Measurements from ENCODE around the gene ASXL2. TPM values are rescaled to one million over a fixed set of nuclear protein-coding genes. Genes with fewer than 3 reads are reported as not detected.
"Not testable (repeated sequence)": the region's sequence is repeated elsewhere in the genome, so short reads cannot be mapped to it uniquely, and the experiment has no call there.

Gene ASXL2
- total RNA-seq, 1 donor from 2014 or later: 32.7 TPM

DNA sequence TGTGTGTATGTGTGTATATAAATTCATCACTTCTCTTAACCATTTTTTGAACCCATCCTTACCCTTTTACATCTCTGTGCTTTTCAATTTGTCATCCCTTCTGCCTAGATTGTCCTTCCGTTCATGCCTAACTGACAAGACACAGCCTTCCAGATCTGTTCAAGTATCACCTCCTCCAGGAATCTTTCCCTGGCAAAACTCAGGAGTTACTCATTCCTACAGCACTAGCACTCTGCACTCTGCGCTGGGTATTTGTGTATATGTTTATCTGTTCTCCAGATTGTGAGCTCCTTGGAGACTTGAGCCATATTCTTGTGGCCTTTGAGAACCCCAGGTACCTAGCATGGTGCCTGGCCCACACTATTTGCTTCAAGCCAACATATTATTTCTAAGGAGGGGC is 26.8 kb upstream of the ASXL2 start:
- H3K4me3 Mint-ChIP-seq (ENCODE audit: unreplicated experiment): no peak overlapping the region

DNA sequence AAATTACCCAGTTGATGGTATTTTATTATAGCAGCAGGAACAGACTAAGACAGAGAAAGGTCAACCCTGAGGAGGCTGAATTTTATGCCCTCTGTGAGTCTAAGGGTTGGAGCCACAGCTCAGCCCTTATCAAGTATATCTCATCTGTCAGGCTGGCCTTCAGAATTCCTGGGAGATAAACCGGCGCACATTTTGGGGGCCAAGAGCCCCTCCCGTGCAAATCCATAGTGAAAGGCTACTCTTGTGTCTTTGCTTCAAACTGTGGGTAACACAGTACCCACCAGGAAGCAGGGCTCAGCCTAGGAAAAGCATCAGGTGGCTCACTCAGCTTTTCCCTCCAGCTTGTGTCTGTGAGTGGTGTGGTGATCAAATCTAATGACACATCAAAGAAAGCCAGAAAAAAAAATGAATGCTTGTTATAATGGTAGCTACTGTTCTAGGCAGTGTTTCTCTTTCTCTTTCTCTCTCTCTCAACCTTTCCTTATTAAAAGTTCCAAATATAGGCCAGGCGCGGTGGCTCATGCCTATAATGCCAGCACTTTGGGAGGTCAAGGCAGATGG is 25.0 kb upstream of the ASXL2 start:
- Mint-ChIP-seq H3K27me3 (ENCODE audit: unreplicated experiment) (peaks cover 2% of the 10 kb centered on the region), H3K36me3 (ENCODE audit: unreplicated experiment) (no peaks in the 10 kb centered on the region), H3K27ac (ENCODE audit: unreplicated experiment) (no peak overlapping the region), H3K4me3 (ENCODE audit: unreplicated experiment) (no peak overlapping the region), H3K4me1 (ENCODE audit: unreplicated experiment) (no peaks in the 10 kb centered on the region), H3K9me3 (ENCODE audit: unreplicated experiment) (no peaks in the 10 kb centered on the region)
- TF ChIP-seq, protein P1, sequence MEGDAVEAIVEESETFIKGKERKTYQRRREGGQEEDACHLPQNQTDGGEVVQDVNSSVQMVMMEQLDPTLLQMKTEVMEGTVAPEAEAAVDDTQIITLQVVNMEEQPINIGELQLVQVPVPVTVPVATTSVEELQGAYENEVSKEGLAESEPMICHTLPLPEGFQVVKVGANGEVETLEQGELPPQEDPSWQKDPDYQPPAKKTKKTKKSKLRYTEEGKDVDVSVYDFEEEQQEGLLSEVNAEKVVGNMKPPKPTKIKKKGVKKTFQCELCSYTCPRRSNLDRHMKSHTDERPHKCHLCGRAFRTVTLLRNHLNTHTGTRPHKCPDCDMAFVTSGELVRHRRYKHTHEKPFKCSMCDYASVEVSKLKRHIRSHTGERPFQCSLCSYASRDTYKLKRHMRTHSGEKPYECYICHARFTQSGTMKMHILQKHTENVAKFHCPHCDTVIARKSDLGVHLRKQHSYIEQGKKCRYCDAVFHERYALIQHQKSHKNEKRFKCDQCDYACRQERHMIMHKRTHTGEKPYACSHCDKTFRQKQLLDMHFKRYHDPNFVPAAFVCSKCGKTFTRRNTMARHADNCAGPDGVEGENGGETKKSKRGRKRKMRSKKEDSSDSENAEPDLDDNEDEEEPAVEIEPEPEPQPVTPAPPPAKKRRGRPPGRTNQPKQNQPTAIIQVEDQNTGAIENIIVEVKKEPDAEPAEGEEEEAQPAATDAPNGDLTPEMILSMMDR (IDR thresholded peaks at IDR 0.05): no peak
- DNase-seq (ENCODE audit: extremely low spot score, unreplicated experiment): no peak

More for the DNA sequence above, 26.8 kb upstream of the ASXL2 start:
- H3K27ac Mint-ChIP-seq (ENCODE audit: unreplicated experiment): no peak overlapping the region
- TF ChIP-seq, protein P1 (IDR thresholded peaks at IDR 0.05): no peak
- H3K9me3 Mint-ChIP-seq (ENCODE audit: unreplicated experiment): no peaks in the 10 kb centered on the region
- H3K27me3 Mint-ChIP-seq (ENCODE audit: unreplicated experiment): peaks cover 2% of the 10 kb centered on the region
- H3K36me3 Mint-ChIP-seq (ENCODE audit: unreplicated experiment): no peaks in the 10 kb centered on the region
- H3K4me1 Mint-ChIP-seq (ENCODE audit: unreplicated experiment): no peaks in the 10 kb centered on the region
- no peak for DNase-seq (ENCODE audit: extremely low spot score, unreplicated experiment)

GRCh38 chr2:25899404-25899970 is 21.2 kb upstream of the ASXL2 start:
- H3K27ac Mint-ChIP-seq (ENCODE audit: unreplicated experiment): no peak overlapping the region
- DNase-seq (ENCODE audit: extremely low spot score, unreplicated experiment): no peak
- H3K9me3 Mint-ChIP-seq (ENCODE audit: unreplicated experiment): no peaks in the 10 kb centered on the region
- peaks cover under 1% of the 10 kb centered on the region for H3K4me1 Mint-ChIP-seq (ENCODE audit: unreplicated experiment)
- peaks cover 5% of the 10 kb centered on the region for H3K27me3 Mint-ChIP-seq (ENCODE audit: unreplicated experiment)
- no peak overlapping the region for H3K4me3 Mint-ChIP-seq (ENCODE audit: unreplicated experiment)
- no peaks in the 10 kb centered on the region for H3K36me3 Mint-ChIP-seq (ENCODE audit: unreplicated experiment)
- TF ChIP-seq, protein P1 (IDR thresholded peaks at IDR 0.05): no peak

DNA sequence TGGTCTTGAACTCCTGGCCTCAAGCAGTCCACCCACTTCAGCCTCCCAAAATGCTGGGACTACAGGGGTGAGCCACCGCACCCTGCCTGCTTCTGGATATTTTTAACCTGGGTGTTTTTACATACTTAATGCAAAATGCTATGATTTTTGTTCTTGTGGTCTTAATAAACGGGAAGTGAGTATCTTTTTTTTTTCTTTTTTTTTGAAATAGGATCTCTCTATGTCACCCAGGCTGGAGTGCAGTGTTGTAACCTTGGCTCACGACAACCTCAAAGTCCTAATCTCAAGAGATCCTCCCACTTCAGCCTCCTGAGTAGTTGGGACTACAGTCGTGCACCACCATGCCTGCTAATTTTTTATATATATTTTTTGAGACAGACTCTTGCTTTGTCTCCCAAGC is 19.2 kb upstream of the ASXL2 start:
- Mint-ChIP-seq H3K27me3 (ENCODE audit: unreplicated experiment) (peaks cover 5% of the 10 kb centered on the region), H3K27ac (ENCODE audit: unreplicated experiment) (no peak overlapping the region), H3K4me1 (ENCODE audit: unreplicated experiment) (peaks cover 2% of the 10 kb centered on the region), H3K9me3 (ENCODE audit: unreplicated experiment) (no peaks in the 10 kb centered on the region), H3K4me3 (ENCODE audit: unreplicated experiment) (no peak overlapping the region), H3K36me3 (ENCODE audit: unreplicated experiment) (no peaks in the 10 kb centered on the region)
- TF ChIP-seq, protein P1 (IDR thresholded peaks at IDR 0.05): no peak
- DNase-seq (ENCODE audit: extremely low spot score, unreplicated experiment): no peak

- H3K27ac Mint-ChIP-seq (ENCODE audit: unreplicated experiment); H3K9me3 Mint-ChIP-seq (ENCODE audit: unreplicated experiment); H3K4me3 Mint-ChIP-seq (ENCODE audit: unreplicated experiment); DNase-seq (ENCODE audit: extremely low spot score, unreplicated experiment); H3K4me1 Mint-ChIP-seq (ENCODE audit: unreplicated experiment); H3K36me3 Mint-ChIP-seq (ENCODE audit: unreplicated experiment); H3K27me3 Mint-ChIP-seq (ENCODE audit: unreplicated experiment): not testable (repeated sequence)
These were observed 18.0 kb upstream of the ASXL2 start for GRCh38 chr2:25896308-25896707.
